ENCODE measurements around the gene STARD3. TPM values are rescaled to one million over a fixed set of nuclear protein-coding genes. Genes with fewer than 3 reads are reported as not detected.

The STARD3 gene
- total and polyA plus RNA-seq, 9 of the 15 experiments (the other 6 are each of a cell fraction or from before 2014, with no cell fraction given): 0.63 to 87.0 (median 46.0) TPM

DNA sequence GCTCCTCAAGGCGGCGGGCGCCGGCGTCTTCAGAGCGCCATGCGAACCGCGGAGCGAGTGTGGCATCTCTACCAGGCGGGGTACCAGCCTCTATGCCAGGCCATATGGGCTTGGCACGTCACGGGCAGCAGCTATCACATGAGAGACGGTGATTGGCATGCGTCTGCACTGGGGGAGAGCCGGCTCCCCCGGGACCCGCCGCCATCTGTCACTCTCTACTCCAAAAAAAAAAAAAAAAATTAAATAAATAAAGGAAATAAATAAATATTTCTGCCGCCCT is 29.2 kb upstream of the STARD3 start, which contains the start of gene NEUROD2:
TSS of gene NEUROD2 (minus strand) at position 70 of the 280 bp plus-strand sequence. CDS start 1,321 bp downstream, outside the sequence.
- TF ChIP-seq, protein P1, sequence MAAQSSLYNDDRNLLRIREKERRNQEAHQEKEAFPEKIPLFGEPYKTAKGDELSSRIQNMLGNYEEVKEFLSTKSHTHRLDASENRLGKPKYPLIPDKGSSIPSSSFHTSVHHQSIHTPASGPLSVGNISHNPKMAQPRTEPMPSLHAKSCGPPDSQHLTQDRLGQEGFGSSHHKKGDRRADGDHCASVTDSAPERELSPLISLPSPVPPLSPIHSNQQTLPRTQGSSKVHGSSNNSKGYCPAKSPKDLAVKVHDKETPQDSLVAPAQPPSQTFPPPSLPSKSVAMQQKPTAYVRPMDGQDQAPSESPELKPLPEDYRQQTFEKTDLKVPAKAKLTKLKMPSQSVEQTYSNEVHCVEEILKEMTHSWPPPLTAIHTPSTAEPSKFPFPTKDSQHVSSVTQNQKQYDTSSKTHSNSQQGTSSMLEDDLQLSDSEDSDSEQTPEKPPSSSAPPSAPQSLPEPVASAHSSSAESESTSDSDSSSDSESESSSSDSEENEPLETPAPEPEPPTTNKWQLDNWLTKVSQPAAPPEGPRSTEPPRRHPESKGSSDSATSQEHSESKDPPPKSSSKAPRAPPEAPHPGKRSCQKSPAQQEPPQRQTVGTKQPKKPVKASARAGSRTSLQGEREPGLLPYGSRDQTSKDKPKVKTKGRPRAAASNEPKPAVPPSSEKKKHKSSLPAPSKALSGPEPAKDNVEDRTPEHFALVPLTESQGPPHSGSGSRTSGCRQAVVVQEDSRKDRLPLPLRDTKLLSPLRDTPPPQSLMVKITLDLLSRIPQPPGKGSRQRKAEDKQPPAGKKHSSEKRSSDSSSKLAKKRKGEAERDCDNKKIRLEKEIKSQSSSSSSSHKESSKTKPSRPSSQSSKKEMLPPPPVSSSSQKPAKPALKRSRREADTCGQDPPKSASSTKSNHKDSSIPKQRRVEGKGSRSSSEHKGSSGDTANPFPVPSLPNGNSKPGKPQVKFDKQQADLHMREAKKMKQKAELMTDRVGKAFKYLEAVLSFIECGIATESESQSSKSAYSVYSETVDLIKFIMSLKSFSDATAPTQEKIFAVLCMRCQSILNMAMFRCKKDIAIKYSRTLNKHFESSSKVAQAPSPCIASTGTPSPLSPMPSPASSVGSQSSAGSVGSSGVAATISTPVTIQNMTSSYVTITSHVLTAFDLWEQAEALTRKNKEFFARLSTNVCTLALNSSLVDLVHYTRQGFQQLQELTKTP (IDR thresholded peaks at IDR 0.05; ENCODE audit: low read depth in 1 of 2, partially characterized antibody in 2 of 2): no peak
- TF ChIP-seq, protein P2, sequence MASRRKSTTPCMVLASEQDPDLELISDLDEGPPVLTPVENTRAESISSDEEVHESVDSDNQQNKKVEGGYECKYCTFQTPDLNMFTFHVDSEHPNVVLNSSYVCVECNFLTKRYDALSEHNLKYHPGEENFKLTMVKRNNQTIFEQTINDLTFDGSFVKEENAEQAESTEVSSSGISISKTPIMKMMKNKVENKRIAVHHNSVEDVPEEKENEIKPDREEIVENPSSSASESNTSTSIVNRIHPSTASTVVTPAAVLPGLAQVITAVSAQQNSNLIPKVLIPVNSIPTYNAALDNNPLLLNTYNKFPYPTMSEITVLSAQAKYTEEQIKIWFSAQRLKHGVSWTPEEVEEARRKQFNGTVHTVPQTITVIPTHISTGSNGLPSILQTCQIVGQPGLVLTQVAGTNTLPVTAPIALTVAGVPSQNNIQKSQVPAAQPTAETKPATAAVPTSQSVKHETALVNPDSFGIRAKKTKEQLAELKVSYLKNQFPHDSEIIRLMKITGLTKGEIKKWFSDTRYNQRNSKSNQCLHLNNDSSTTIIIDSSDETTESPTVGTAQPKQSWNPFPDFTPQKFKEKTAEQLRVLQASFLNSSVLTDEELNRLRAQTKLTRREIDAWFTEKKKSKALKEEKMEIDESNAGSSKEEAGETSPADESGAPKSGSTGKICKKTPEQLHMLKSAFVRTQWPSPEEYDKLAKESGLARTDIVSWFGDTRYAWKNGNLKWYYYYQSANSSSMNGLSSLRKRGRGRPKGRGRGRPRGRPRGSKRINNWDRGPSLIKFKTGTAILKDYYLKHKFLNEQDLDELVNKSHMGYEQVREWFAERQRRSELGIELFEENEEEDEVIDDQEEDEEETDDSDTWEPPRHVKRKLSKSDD (conservative IDR thresholded peaks at IDR 0.05; ENCODE audit: low read length): no peak
- TF ChIP-seq ZNF586 (CRISPR knock-in tag; conservative IDR thresholded peaks at IDR 0.05) (no peak), ERF (CRISPR knock-in tag; IDR thresholded peaks at IDR 0.05) (no peak), HNRNPL (IDR thresholded peaks at IDR 0.05; ENCODE audit: low read depth, low read length) (no peak)
- TF ChIP-seq, protein P3, sequence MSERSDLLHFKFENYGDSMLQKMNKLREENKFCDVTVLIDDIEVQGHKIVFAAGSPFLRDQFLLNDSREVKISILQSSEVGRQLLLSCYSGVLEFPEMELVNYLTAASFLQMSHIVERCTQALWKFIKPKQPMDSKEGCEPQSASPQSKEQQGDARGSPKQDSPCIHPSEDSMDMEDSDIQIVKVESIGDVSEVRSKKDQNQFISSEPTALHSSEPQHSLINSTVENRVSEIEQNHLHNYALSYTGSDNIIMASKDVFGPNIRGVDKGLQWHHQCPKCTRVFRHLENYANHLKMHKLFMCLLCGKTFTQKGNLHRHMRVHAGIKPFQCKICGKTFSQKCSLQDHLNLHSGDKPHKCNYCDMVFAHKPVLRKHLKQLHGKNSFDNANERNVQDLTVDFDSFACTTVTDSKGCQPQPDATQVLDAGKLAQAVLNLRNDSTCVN (CRISPR knock-in tag; IDR thresholded peaks at IDR 0.05): no peak
- H3K9ac ChIP-seq (ENCODE audit: insufficient read depth in 1 of 2, low read depth in 2 of 2, low read length in 2 of 2): no peak within 1 kb of the TSS

More for the DNA sequence above, 29.2 kb upstream of the STARD3 start, which contains the start of gene NEUROD2:
- ATAC-seq: no peak
- H3K9me1 ChIP-seq (ENCODE audit: control insufficient read depth, insufficient read depth, low read length): no peaks in the 10 kb centered on the region
- H3K27ac ChIP-seq (ENCODE audit: extremely low read depth, low read depth, low read length): no peak within 1 kb of the TSS
- no peak within 1 kb of the TSS for H3K4me3 ChIP-seq
- no peaks in the 10 kb centered on the region for H3K79me2 ChIP-seq (ENCODE audit: control insufficient read depth, insufficient read depth, low read length)
- H3K36me3 ChIP-seq (ENCODE audit: control insufficient read depth, insufficient read depth, low read length): no peaks in the 10 kb centered on the region
- intact Hi-C loops (cut with micrococcal nuclease) (no loop called here), in situ Hi-C loops (cut with MboI) (no loop called here)
- no peak within 1 kb of the TSS for H3K4me2 ChIP-seq (ENCODE audit: insufficient read depth, low read length)
- peaks cover 23 to 38% of the 10 kb centered on the region in 2 experiments for H3K27me3 ChIP-seq (ENCODE audit: control insufficient read depth in 2 of 2, insufficient read depth in 2 of 2, low read length in 2 of 2)
- H2AFZ ChIP-seq (ENCODE audit: low read depth, low read length): no peak within 1 kb of the TSS
- H3K4me1 ChIP-seq (replicated peaks in 1 of 2; ENCODE audit: control insufficient read depth in 2 of 2, insufficient read depth in 2 of 2, low read length in 2 of 2): peaks cover 4 to 52% of the 10 kb centered on the region in 2 experiments; a peak in 3 of 5 replicates
- FAIRE-seq: no peak
- CTCF ChIA-PET (ENCODE audit: low intra/inter-chr PET ratio): no interaction called here
- POLR2A ChIA-PET: interaction anchor here (0.6 kb wide), 1 partner anchor 87 kb away, joined by 3 read pairs; no protein-coding TSS in a partner anchor
- H3K9me3 ChIP-seq (replicated peaks; ENCODE audit: control insufficient read depth, insufficient read depth, low read depth, low read length): no peaks in the 10 kb centered on the region
- 51% methylated on average over 13 of the region's 20 CpGs for WGBS (ENCODE audit: insufficient coverage, low coverage, missing lambda C conversion rate)
- DNase-seq (ENCODE audit: extremely low read depth in 1 of 4, low spot score in 3 of 4): no peak
- no TSS peak for BruUV-seq (replicated peaks)
- 0 out of 2 replicates have a peak, but pooled peaks cover 9% of the 10 kb centered on the region for H4K20me1 ChIP-seq (replicated peaks; ENCODE audit: control insufficient read depth, insufficient read depth, low read length)
